ENCODE measurements around the gene TMEM200A.

TMEM200A gene

GRCh38 chr6:130379223-130379622 is 13.4 kb downstream of the TMEM200A start:
- DNase-seq = no peak

GRCh38 chr6:130381012-130381411 is 15.2 kb downstream of the TMEM200A start:
- DNase-seq = no peak

- no peak for DNase-seq
Observed at GRCh38 chr6:130381459-130382380, 15.9 kb downstream of the TMEM200A start.

GRCh38 chr6:130382872-130383490 is 17.2 kb downstream of the TMEM200A start:
- DNase-seq = no peak

GRCh38 chr6:130385064-130385695 is 19.4 kb downstream of the TMEM200A start:
- no peak for DNase-seq

- no peak for DNase-seq
Observed at GRCh38 chr6:130389142-130389541, 23.3 kb downstream of the TMEM200A start.

- DNase-seq = no peak
Observed at GRCh38 chr6:130390890-130391289, 25.1 kb downstream of the TMEM200A start.

GRCh38 chr6:130393306-130393705 is 27.5 kb downstream of the TMEM200A start:
- DNase-seq = no peak

GRCh38 chr6:130394246-130394645 is 28.4 kb downstream of the TMEM200A start:
- DNase-seq = no peak

- no peak for DNase-seq
Observed at GRCh38 chr6:130395164-130395563, 29.3 kb downstream of the TMEM200A start.

GRCh38 chr6:130396722-130397121 is 30.9 kb downstream of the TMEM200A start:
- no peak for DNase-seq

- no peak for DNase-seq
Observed at GRCh38 chr6:130405549-130405948, 39.7 kb downstream of the TMEM200A start.

GRCh38 chr6:130407032-130407431 is 41.2 kb downstream of the TMEM200A start:
- DNase-seq = no peak

GRCh38 chr6:130409418-130410100 is 43.7 kb downstream of the TMEM200A start:
- DNase-seq = no peak

- no peak for DNase-seq
Observed at GRCh38 chr6:130411481-130411880, 45.7 kb downstream of the TMEM200A start.

GRCh38 chr6:130412556-130413290 is 46.9 kb downstream of the TMEM200A start:
- no peak for DNase-seq

GRCh38 chr6:130417951-130418350 is 52.1 kb downstream of the TMEM200A start:
- no peak for DNase-seq

GRCh38 chr6:130420911-130421310 is 55.1 kb downstream of the TMEM200A start:
- no peak for DNase-seq

GRCh38 chr6:130421585-130421984 is 55.8 kb downstream of the TMEM200A start:
- no peak for DNase-seq

- DNase-seq = no peak
Observed at GRCh38 chr6:130423044-130423443, 57.2 kb downstream of the TMEM200A start.

- no peak for DNase-seq
Observed at GRCh38 chr6:130424710-130425109, 58.9 kb downstream of the TMEM200A start.

- no peak for DNase-seq
Observed at GRCh38 chr6:130425537-130425936, 59.7 kb downstream of the TMEM200A start.

Measured in NCI-H446 (cell line).